Endothelial cell (in vitro differentiated cells): ENCODE data around the gene LENG8. TPM values are rescaled to one million over a fixed set of nuclear protein-coding genes. Genes with fewer than 3 reads are reported as not detected.

Source experiments
- DNase-seq: peaks from one replicate; pipeline ENCODE4 v3.0.0; 2021; ENCODE audit warnings: low spot score
- H3K27ac Mint-ChIP-seq: one replicate; pipeline ENCODE4 v1.8.0; 2021; ENCODE audit warnings: mixed read lengths, inconsistent platforms; ENCODE audit not compliant: unreplicated experiment
- H3K27me3 Mint-ChIP-seq: one replicate; pipeline ENCODE4 v1.8.0; 2021; ENCODE audit warnings: mild to moderate bottlenecking, moderate library complexity, mixed read lengths, inconsistent platforms; ENCODE audit not compliant: unreplicated experiment
- H3K36me3 Mint-ChIP-seq: one replicate; pipeline ENCODE4 v1.8.0; 2021; ENCODE audit warnings: mild to moderate bottlenecking, low read depth, mixed read lengths, inconsistent platforms; ENCODE audit not compliant: unreplicated experiment
- H3K4me1 Mint-ChIP-seq: one replicate; pipeline ENCODE4 v1.8.0; 2021; ENCODE audit warnings: mild to moderate bottlenecking, mixed read lengths, inconsistent platforms; ENCODE audit not compliant: unreplicated experiment
- H3K4me3 Mint-ChIP-seq: one replicate; pipeline ENCODE4 v1.8.0; 2021; ENCODE audit warnings: mild to moderate bottlenecking, mixed read lengths, inconsistent platforms; ENCODE audit not compliant: unreplicated experiment
- H3K9me3 Mint-ChIP-seq: one replicate; pipeline ENCODE4 v1.8.0; 2021; ENCODE audit warnings: mixed read lengths, inconsistent platforms; ENCODE audit not compliant: unreplicated experiment
- total RNA-seq: library from RNA; stranded (reverse); fragmentation: NEBNext Ultra II Directional; extraction: Animal tissue kit (Norgen Biotek cat#: 25700); gene quantifications from one replicate; pipeline ENCODE4 v1.2.1, GENCODE V29; 2021; ENCODE audit not compliant: unreplicated experiment
- TF ChIP-seq, protein P1 (sequence below): fragments of 200-600 bp; sonication (generic); IDR thresholded peaks from one replicate; pipeline ENCODE4 v1.5.0; 2021; ENCODE audit warnings: antibody characterized with exemption; ENCODE audit not compliant: unreplicated experiment

The LENG8 gene
- total RNA-seq, 1 donor from 2014 or later, result 162 TPM

- DNase-seq, result no peak
- H3K27me3 Mint-ChIP-seq, result no peaks in the 10 kb centered on the region
- H3K4me1 Mint-ChIP-seq, result no peaks in the 10 kb centered on the region
- H3K27ac Mint-ChIP-seq, result no peak overlapping the region
- TF ChIP-seq, protein P1, sequence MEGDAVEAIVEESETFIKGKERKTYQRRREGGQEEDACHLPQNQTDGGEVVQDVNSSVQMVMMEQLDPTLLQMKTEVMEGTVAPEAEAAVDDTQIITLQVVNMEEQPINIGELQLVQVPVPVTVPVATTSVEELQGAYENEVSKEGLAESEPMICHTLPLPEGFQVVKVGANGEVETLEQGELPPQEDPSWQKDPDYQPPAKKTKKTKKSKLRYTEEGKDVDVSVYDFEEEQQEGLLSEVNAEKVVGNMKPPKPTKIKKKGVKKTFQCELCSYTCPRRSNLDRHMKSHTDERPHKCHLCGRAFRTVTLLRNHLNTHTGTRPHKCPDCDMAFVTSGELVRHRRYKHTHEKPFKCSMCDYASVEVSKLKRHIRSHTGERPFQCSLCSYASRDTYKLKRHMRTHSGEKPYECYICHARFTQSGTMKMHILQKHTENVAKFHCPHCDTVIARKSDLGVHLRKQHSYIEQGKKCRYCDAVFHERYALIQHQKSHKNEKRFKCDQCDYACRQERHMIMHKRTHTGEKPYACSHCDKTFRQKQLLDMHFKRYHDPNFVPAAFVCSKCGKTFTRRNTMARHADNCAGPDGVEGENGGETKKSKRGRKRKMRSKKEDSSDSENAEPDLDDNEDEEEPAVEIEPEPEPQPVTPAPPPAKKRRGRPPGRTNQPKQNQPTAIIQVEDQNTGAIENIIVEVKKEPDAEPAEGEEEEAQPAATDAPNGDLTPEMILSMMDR, result no peak
- no peaks in the 10 kb centered on the region for H3K36me3 Mint-ChIP-seq
- H3K9me3 Mint-ChIP-seq, result peaks cover 6% of the 10 kb centered on the region
- no peak overlapping the region for H3K4me3 Mint-ChIP-seq
These were observed 33.9 kb downstream of the LENG8 start for GRCh38 chr19:54482889-54483288.

DNA sequence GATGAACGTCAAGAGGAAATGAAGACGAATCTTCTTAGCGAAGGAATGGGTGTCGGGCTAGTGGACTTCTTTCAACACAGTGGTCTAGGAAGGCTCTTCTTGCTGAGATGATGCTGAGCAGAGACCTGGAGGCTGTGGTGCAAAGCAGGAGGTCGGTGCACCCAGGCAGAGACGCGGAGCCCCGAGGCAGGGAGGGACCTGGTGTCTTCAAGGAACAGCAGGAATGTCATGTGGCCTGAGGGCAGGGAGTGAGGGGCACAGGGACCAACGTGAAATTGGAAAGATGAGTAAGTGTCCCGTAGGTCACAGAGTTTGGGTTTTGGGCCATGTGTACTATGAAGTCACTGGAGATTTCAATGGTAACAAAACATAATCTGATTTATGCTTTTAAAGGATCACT is 35.5 kb downstream of the LENG8 start:
- H3K27ac Mint-ChIP-seq, result no peak overlapping the region
- TF ChIP-seq, protein P1, result no peak
- H3K9me3 Mint-ChIP-seq, result peaks cover 12% of the 10 kb centered on the region
- H3K27me3 Mint-ChIP-seq, result peaks cover 1% of the 10 kb centered on the region
- DNase-seq, result no peak
- H3K4me1 Mint-ChIP-seq, result no peaks in the 10 kb centered on the region
- peaks cover 5% of the 10 kb centered on the region for H3K36me3 Mint-ChIP-seq
- H3K4me3 Mint-ChIP-seq, result no peak overlapping the region

GRCh38 chr19:54485851-54486250 is 36.9 kb downstream of the LENG8 start:
- TF ChIP-seq, protein P1, result no peak
- Mint-ChIP-seq H3K27me3 (peaks cover 1% of the 10 kb centered on the region), H3K36me3 (peaks cover 5% of the 10 kb centered on the region), H3K4me3 (no peak overlapping the region), H3K27ac (no peak overlapping the region), H3K9me3 (peaks cover 15% of the 10 kb centered on the region), H3K4me1 (no peaks in the 10 kb centered on the region)
- no peak for DNase-seq

DNA sequence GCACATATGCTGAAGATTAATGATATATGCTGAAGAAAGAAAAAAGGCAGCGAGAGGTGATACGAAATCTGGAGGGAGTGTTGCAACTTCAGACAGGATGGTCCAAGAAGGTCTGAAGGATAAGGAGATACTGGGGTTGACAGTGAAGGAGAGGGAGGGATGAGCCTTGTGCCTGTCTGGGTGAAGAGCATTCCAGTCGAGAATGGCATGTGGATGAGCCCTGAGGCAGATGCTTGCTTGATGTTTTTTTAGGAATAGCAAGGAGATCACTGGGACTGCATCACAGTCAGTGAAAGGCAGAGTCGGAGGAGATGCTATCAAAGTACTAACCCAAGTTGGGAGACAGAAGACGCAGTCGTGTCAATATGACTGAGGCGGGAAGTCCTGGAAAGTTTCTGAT is 40.3 kb downstream of the LENG8 start:
- H3K27ac Mint-ChIP-seq, result no peak overlapping the region

DNA sequence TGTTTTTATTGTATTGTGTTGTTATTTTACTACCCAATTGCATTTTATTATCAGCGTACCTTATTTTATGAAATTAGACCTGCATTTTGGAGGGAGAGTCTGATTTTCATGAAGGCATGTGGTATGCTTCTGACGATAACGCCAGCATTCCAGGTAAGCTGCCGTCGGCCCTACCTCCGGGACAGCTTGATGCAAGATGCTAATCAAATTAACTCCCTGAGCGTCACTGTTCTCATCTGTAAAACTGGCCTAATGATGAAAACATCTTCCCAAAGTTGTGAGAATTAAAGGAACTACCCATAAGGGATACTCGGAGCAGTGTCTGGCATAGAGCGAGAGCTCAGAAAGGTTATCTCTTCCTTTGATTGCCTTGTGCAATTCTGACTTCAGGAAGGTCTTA is 40.8 kb downstream of the LENG8 start:
- H3K9me3 Mint-ChIP-seq, result peaks cover 10% of the 10 kb centered on the region
- no peak for DNase-seq
- no peak overlapping the region for H3K27ac Mint-ChIP-seq
- TF ChIP-seq, protein P1, result no peak
- H3K36me3 Mint-ChIP-seq, result peaks cover 10% of the 10 kb centered on the region
- H3K4me3 Mint-ChIP-seq, result no peak overlapping the region
- peaks cover 5% of the 10 kb centered on the region for H3K27me3 Mint-ChIP-seq
- H3K4me1 Mint-ChIP-seq, result no peaks in the 10 kb centered on the region

More for the DNA sequence above, 40.3 kb downstream of the LENG8 start:
- TF ChIP-seq, protein P1, result no peak
- no peak overlapping the region for H3K4me3 Mint-ChIP-seq
- no peak for DNase-seq
- no peaks in the 10 kb centered on the region for H3K4me1 Mint-ChIP-seq
- peaks cover 5% of the 10 kb centered on the region for H3K27me3 Mint-ChIP-seq
- H3K9me3 Mint-ChIP-seq, result peaks cover 10% of the 10 kb centered on the region
- H3K36me3 Mint-ChIP-seq, result peaks cover 9% of the 10 kb centered on the region
